Lower lobe of right lung (tissue), 2 donors: Measurements from ENCODE around the gene UBAP1L. TPM values are rescaled to one million over a fixed set of nuclear protein-coding genes. Genes with fewer than 3 reads are reported as not detected.
"Not testable (repeated sequence)": the region's sequence is repeated elsewhere in the genome, so short reads cannot be mapped to it uniquely, and the experiment has no call there.

Source experiments
- ATAC-seq, 2 donors: fragments of 200-7000 bp; cut with Tn5 transposase; one replicate each; pipeline ENCODE4 v1.9.1; 2020 to 2022; ENCODE audit warnings: mild to moderate bottlenecking in 2 of 2, moderate library complexity in 2 of 2
- DNase-seq: peaks from one replicate; pipeline ENCODE4 v3.0.0-alpha.2; 2020
- H3K27ac ChIP-seq: fragments of 200-600 bp; one replicate; pipeline ENCODE4 v1.8.0; 2022
- H3K27me3 ChIP-seq: fragments of 200-600 bp; one replicate; pipeline ENCODE4 v1.8.0; 2022; ENCODE audit warnings: low read depth
- H3K36me3 ChIP-seq: fragments of 200-600 bp; one replicate; pipeline ENCODE4 v1.8.0; 2022; ENCODE audit warnings: mild to moderate bottlenecking
- H3K4me1 ChIP-seq: fragments of 200-600 bp; one replicate; pipeline ENCODE4 v1.8.0; 2022
- H3K4me3 ChIP-seq: fragments of 200-600 bp; one replicate; pipeline ENCODE4 v1.8.0; 2022; ENCODE audit warnings: mild to moderate bottlenecking
- H3K9me3 ChIP-seq: fragments of 200-600 bp; one replicate; pipeline ENCODE4 v1.8.0; 2022
- intact Hi-C: fragments of 100-400 bp; cut with DNase I; formaldehyde crosslinking; loops from one replicate; pipeline ENCODE4 v1.11.0; 2022
- total RNA-seq: library from RNA; stranded (reverse); fragmentation: NEBNext Ultra II Directional; extraction: Animal tissue kit (Norgen Biotek cat#: 25700); gene quantifications from one replicate; pipeline ENCODE4 v1.2.1, GENCODE V29; 2021
- TF ChIP-seq, protein P1 (sequence below): fragments of 200-600 bp; IDR thresholded peaks from one replicate; pipeline ENCODE4 v1.8.0; 2022; ENCODE audit warnings: antibody characterized with exemption, mild to moderate bottlenecking
- donor health status: DM: no; HTN: yes; CAD: no; lungs with severe emphysema.

Gene UBAP1L
- total RNA-seq, 1 donor from 2014 or later, result 4.1 TPM

DNA sequence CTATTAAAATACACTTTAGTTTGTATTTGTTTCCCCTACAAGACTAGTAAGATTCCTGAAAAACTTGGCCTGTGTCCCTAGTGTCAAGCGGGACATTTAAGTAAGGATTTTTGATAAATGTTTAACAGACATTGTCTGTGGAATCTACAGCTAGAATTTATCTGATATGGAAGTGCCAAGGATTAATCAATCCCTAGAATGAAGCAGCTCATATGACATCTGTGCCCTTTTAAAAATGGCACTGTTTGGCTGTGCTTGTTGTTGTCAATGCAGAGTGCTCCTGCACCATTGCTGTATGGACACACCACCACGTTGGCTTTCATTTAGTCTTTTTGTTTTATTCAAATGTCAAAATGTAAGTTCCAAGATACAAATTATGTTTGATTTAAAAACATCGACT, 32.9 kb upstream of the UBAP1L start:
- intact Hi-C loops, result no loop called here
- Histone ChIP-seq H3K4me1 (no peaks in the 10 kb centered on the region), H3K9me3 (no peaks in the 10 kb centered on the region), H3K27me3 (no peaks in the 10 kb centered on the region), H3K27ac (no peak overlapping the region), H3K4me3 (no peak overlapping the region), H3K36me3 (peaks cover 58% of the 10 kb centered on the region)
- ATAC-seq (no peak), DNase-seq (no peak)
- TF ChIP-seq, protein P1, sequence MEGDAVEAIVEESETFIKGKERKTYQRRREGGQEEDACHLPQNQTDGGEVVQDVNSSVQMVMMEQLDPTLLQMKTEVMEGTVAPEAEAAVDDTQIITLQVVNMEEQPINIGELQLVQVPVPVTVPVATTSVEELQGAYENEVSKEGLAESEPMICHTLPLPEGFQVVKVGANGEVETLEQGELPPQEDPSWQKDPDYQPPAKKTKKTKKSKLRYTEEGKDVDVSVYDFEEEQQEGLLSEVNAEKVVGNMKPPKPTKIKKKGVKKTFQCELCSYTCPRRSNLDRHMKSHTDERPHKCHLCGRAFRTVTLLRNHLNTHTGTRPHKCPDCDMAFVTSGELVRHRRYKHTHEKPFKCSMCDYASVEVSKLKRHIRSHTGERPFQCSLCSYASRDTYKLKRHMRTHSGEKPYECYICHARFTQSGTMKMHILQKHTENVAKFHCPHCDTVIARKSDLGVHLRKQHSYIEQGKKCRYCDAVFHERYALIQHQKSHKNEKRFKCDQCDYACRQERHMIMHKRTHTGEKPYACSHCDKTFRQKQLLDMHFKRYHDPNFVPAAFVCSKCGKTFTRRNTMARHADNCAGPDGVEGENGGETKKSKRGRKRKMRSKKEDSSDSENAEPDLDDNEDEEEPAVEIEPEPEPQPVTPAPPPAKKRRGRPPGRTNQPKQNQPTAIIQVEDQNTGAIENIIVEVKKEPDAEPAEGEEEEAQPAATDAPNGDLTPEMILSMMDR, result no peak

DNA sequence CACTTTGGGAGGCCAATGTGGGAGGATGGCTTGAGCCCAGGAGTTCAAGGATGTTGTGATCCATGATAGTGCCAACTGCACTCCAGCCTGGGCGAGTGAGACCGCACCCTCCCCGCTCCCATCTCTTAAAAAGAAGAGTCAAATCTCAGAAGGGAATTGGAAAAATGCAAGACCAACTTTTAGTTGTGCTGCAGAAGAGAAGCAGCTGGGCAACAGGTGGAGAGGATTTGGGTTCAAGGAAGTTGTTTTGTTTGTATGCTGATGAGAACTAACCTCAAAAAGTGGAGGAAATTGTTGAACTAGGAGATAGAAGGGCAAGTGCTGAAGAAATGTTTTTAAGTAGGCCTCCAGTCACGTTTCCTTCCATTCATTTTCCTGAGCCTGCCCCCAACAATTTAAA, 31.4 kb upstream of the UBAP1L start:
- no peaks in the 10 kb centered on the region for H3K9me3 ChIP-seq
- H3K36me3 ChIP-seq, result peaks cover 44% of the 10 kb centered on the region
- TF ChIP-seq, protein P1, result no peak
- no peak overlapping the region for H3K27ac ChIP-seq
- ATAC-seq (no peak), DNase-seq (no peak)
- no peaks in the 10 kb centered on the region for H3K4me1 ChIP-seq
- intact Hi-C loops, result no loop called here
- no peaks in the 10 kb centered on the region for H3K27me3 ChIP-seq
- no peak overlapping the region for H3K4me3 ChIP-seq

DNA sequence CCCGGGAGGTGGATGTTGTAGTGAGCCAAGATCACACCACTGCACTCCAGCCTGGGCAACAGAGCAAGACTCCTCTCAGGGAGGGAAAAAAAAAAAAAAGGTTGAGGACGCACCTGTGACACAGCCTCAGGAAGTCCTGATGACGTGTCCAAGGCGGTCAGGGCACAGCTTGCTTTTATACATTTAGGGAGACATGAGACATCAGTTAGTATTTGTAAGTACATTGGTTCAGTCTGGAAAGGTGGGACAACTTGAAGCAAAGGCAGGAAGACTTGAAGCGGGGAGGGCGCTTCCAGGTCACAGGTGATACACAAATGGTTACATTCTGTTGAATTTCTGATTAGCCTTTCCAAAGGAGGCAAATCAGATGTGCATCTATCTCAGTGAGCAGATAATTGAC, 23.6 kb upstream of the UBAP1L start:
- not testable (repeated sequence) for H3K36me3 ChIP-seq, ATAC-seq

DNA sequence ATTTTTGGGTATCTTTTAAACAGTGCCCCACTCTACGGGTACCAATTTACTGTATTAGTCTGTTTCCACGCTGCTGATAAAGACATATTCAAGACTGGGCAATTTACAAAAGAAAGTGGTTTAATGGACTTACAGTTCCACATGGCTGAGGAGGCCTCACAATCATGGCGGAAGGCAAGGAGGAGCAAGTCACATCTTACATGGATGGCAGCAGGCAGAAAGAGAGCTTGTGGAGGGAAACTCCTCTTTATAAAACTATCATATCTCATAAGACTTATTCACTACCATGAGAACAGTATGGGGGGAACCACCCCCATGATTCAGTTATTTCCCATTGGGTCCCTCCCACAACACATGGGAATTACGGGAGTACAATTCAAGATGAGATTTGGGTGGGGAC, 22.9 kb upstream of the UBAP1L start:
- H3K4me3 ChIP-seq, DNase-seq, H3K27ac ChIP-seq, H3K9me3 ChIP-seq, H3K4me1 ChIP-seq, H3K36me3 ChIP-seq, intact Hi-C loops, H3K27me3 ChIP-seq, ATAC-seq: not testable (repeated sequence)

More for the DNA sequence above, 23.6 kb upstream of the UBAP1L start:
- H3K27ac ChIP-seq, H3K4me3 ChIP-seq, DNase-seq, intact Hi-C loops, H3K9me3 ChIP-seq, H3K4me1 ChIP-seq, H3K27me3 ChIP-seq: not testable (repeated sequence)

DNA sequence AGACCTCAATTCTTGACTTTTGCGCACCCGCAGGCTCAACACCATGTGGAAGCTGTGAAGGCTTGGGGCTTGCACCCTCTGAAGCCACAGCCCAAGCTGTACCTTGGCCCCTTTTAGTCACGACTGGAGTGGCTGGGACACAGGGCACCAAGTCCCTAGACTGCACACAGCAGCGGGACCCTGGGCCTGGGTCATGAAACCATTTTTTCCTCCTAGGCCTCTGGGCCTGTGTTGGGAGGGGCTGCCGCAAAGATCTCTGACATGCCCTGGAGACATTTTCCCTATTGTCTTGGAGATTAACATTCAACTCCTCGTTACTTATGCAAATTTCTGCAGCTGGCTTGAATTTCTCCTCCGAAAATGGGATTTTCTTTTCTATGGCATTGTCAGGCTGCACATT, 22.1 kb upstream of the UBAP1L start:
- ATAC-seq, DNase-seq, intact Hi-C loops, H3K27me3 ChIP-seq, H3K9me3 ChIP-seq, H3K4me3 ChIP-seq, H3K36me3 ChIP-seq, H3K27ac ChIP-seq: not testable (repeated sequence)
- peaks cover 14% of the 10 kb centered on the region for H3K4me1 ChIP-seq

DNA sequence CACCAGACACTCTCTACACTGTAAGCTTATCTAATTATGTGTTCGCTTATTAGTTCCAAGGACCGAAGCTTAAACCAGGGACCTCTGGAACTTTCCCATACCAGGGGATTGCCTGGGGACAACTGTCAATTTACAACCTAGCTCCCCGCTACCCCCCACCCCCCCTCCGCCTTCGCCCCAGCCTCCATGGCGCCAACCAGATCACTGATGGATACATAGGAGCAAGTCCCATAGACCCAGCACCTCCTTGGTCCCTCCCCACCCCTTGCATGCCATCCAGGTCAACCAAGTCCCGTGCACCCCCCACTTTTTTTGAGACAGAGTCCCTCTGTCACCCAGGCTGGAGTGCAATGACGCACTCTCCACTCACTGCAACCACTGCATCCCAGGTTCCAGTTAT, 19.5 kb upstream of the UBAP1L start:
- Histone ChIP-seq H3K9me3 (no peaks in the 10 kb centered on the region), H3K4me3 (no peak overlapping the region), H3K36me3 (peaks cover 15% of the 10 kb centered on the region), H3K27ac (peak overlapping the region; percentile 90), H3K4me1 (peaks cover 34% of the 10 kb centered on the region), H3K27me3 (no peaks in the 10 kb centered on the region)
- TF ChIP-seq, protein P1, result no peak
- no peak for ATAC-seq
- no peak for DNase-seq
- intact Hi-C loops, result no loop called here

DNA sequence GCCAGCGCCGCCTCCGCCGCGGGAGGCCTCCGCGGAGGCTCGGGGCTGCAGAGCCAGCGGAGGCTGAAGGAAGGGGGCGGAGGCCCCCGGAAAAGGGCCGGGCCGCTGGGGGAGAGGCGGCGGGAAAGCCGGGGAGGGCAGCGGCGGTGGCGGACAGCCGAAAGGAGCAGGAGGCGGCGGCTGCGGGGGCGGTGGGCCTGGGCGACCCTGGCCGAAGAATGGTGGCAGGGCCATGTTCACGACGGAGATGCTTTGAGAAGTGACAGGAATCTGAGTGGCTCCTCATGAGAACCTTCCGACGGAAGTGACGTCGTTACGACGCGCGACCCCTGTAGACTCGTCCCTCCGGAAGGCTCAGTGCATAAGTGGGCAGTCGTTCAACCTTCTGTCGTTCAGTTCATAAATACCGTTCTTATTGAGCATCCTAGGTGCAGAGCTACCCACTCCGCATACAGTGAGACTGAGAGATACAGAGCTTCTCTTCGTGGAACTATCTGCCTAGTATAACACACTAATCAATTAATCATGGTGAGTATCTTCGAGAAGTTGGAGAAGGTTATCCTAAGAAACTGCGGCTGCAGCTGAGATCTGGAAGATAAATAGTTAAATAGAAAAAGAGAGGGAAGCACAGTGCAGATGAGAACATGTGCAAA, 18.7 kb upstream of the UBAP1L start, which contains the start of gene PDCD7:
PDCD7 (minus strand) TSS at position 261 of the 653 bp plus-strand sequence; CDS start at position 234, 27 bp downstream.
- Histone ChIP-seq H3K27me3 (no peaks in the 10 kb centered on the region), H3K4me3 (peak within 1 kb of the TSS; percentile 84), H3K4me1 (peaks cover 34% of the 10 kb centered on the region), H3K9me3 (no peaks in the 10 kb centered on the region), H3K27ac (peak within 1 kb of the TSS; percentile 90), H3K36me3 (peaks cover 23% of the 10 kb centered on the region)
- TF ChIP-seq, protein P1, result no peak
- DNase-seq, result peak; percentile 95
- peak; percentile 94 to 96 for ATAC-seq
- intact Hi-C loops, result no loop called here
